Sigmoid colon (tissue), 4 donors: ENCODE results near the gene SYNGR1.

Experiments used
- CTCF ChIP-seq, 4 experiments: fragments of 450-650 bp in 3 of 4; fragments of 200-600 bp in 1 of 4; IDR thresholded peaks; one replicate each; pipeline ENCODE4 v1.5.1; 2016 to 2019; ENCODE audit warnings: antibody characterized with exemption in 4 of 4, mild to moderate bottlenecking in 3 of 4, moderate library complexity in 2 of 4
- POLR2A ChIP-seq, 2 donors: fragments of 450-650 bp; IDR thresholded peaks; one replicate each; pipeline ENCODE4 v1.6.1; 2016; ENCODE audit warnings: antibody characterized with exemption in 2 of 2, mild to moderate bottlenecking in 2 of 2, moderate library complexity in 2 of 2
- POLR2AphosphoS5 ChIP-seq, 4 donors: sonication (generic); formaldehyde crosslinking; IDR thresholded peaks; one replicate each; pipeline ENCODE4 v1.6.1; 2017; ENCODE audit warnings: antibody characterized with exemption in 4 of 4

DNA sequence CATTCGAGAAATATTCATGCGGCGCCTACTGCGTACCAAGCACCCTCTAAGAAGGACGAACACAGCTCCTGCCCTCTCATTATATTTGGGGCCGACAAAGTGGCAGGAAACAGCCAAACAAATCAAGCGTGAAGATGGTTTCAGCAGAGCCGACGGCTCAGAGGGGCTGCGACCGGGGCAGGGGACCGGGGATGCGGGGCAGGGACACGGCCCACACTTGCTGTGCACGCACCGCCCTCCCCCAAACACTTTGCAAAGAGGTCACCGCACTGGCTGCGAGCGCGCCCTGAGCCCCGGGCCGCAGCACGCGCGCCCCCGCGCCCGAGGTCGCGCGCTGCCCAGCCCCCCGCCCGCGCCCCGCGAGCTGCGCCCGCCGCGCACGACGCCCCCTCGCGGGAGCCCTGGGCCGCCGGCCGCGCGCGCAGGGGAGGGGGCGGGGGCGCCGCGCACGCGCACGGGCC lies 255 bp upstream of the SYNGR1 start:
- TF ChIP-seq POLR2AphosphoS5 (IDR thresholded peaks at IDR 0.05) = no peak
- TF ChIP-seq CTCF (IDR thresholded peaks at IDR 0.05) = no peak
- no peak for TF ChIP-seq POLR2A (IDR thresholded peaks at IDR 0.05)
